GM12874 (cell line): ENCODE results near the gene PFDN6.

Source experiments
- TF ChIP-seq, protein P1 (sequence below): IDR thresholded peaks from 2 replicates; pipeline ENCODE4 v1.5.1; 2011; ENCODE audit warnings: low read depth, mild to moderate bottlenecking, control low read depth, low read length, moderate library complexity; ENCODE audit not compliant: insufficient read depth

PFDN6 gene

GRCh38 chr6:33295621-33296369, 6.4 kb downstream of the PFDN6 start:
- TF ChIP-seq, protein P1, sequence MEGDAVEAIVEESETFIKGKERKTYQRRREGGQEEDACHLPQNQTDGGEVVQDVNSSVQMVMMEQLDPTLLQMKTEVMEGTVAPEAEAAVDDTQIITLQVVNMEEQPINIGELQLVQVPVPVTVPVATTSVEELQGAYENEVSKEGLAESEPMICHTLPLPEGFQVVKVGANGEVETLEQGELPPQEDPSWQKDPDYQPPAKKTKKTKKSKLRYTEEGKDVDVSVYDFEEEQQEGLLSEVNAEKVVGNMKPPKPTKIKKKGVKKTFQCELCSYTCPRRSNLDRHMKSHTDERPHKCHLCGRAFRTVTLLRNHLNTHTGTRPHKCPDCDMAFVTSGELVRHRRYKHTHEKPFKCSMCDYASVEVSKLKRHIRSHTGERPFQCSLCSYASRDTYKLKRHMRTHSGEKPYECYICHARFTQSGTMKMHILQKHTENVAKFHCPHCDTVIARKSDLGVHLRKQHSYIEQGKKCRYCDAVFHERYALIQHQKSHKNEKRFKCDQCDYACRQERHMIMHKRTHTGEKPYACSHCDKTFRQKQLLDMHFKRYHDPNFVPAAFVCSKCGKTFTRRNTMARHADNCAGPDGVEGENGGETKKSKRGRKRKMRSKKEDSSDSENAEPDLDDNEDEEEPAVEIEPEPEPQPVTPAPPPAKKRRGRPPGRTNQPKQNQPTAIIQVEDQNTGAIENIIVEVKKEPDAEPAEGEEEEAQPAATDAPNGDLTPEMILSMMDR, result no peak

- TF ChIP-seq, protein P1, result no peak
These were observed 7.5 kb downstream of the PFDN6 start for GRCh38 chr6:33296797-33297405.

- TF ChIP-seq, protein P1, result no peak
These were observed 8.1 kb downstream of the PFDN6 start for GRCh38 chr6:33297406-33297955.

DNA sequence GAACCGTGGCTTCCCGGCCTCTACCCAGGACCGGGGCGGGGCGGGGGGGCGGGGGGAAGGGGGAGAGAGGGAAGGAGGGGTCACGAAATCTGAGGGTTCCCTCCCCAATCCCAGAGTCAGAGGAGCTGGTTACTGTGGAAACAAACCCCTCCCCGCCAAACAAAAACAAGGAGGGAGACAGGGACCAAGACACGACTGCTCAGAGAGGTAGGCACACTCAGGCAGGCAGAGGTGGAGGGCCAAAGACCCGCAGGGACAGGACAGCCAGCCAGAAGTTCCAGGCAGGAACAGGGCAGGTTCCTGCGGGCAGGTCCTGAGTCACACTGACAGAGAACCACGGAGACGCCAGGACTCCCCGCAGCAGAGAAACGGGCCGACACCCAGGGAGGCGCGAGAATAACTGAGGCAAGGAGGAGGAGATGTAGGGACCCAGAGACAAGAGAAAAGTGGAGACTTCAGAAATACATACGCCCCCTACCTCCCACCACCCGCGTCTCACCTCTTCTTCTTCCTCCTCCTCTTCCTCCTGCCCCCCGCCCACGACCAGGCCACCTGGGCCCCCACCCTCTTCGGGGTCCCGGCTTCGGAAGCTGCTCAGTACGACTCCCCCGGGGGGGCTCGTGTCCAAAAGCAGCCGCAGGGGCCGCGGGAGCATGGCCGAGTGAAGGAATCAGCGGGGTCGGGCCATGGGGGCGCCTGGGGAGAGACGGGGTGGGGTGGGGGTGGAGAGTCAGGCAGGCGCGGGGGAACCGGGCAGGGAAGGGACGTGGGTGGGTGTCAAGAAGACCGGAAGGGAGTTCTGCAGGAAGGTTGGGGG, 8.8 kb downstream of the PFDN6 start:
- TF ChIP-seq, protein P1, result 0 out of 2 replicates have a peak, but pooled peaks have one; percentile 14

- TF ChIP-seq, protein P1, result no peak
These were observed 9.4 kb downstream of the PFDN6 start, which contains the start of gene RGL2 for GRCh38 chr6:33298773-33299236. TSS of gene RGL2 (minus strand) at chr6:33298942. CDS start at chr6:33298610, 332 bp downstream.

DNA sequence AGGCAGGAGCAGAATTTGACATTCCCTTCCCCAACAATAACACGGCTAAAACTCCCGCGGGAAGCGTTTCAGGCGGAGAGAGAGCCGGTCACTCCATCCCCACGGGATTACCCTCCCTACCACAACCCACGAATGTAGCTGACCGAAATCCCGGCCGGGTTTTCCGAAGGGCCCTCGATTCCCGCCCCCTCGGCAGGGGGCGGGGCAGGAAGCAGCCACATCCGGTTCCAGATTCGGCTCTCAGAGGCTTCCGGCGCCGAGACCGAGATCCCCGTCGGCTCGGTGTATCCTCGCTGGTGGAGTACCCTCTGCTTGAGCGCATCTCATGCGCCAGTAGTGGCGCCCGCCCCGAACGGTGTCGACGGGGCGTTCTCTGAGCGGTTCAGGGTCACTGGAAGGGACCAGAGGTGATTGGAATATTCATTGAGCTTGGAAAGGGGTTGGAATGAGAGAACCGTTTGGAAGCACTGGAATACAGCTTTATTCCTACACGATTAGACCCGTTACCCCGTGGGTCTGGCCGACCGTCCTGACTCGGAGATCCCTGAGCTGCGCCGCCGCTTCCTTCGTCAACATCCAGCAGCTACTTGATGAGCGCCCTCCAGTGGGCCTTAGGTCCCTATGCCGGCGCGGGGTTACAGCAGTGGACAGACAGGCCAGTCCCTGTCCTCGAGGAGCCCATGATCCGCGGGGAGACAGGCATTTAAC, 10.0 kb downstream of the PFDN6 start:
- TF ChIP-seq, protein P1, result peak; percentile 81
